ENCODE measurements around the gene DAZ2.
"Not testable (repeated sequence)": the region's sequence is repeated elsewhere in the genome, so short reads cannot be mapped to it uniquely, and the experiment has no call there.

Gene DAZ2, protein sequence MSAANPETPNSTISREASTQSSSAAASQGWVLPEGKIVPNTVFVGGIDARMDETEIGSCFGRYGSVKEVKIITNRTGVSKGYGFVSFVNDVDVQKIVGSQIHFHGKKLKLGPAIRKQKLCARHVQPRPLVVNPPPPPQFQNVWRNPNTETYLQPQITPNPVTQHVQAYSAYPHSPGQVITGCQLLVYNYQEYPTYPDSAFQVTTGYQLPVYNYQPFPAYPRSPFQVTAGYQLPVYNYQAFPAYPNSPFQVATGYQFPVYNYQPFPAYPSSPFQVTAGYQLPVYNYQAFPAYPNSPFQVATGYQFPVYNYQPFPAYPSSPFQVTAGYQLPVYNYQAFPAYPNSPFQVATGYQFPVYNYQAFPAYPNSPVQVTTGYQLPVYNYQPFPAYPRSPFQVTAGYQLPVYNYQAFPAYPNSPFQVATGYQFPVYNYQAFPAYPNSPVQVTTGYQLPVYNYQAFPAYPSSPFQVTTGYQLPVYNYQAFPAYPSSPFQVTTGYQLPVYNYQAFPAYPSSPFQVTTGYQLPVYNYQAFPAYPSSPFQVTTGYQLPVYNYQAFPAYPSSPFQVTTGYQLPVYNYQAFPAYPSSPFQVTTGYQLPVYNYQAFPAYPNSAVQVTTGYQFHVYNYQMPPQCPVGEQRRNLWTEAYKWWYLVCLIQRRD

GRCh38 chrY:23219233-23219632 is at the start of gene DAZ2:
DAZ2 (plus strand) TSS chrY:23219533; CDS start chrY:23219741, 208 bp downstream.
- DNase-seq: not testable (repeated sequence)

- DNase-seq: not testable (repeated sequence)
These were observed 20.4 kb upstream of the DAZ2 start, which contains the start of gene DAZ1 for GRCh38 chrY:23198908-23199307. DAZ1 (minus strand) TSS chrY:23199008; CDS start chrY:23198800, 208 bp downstream.

- not testable (repeated sequence) for DNase-seq
These were observed 11.9 kb upstream of the DAZ2 start for GRCh38 chrY:23207455-23207854.

GRCh38 chrY:23209802-23210495 is 9.4 kb upstream of the DAZ2 start:
- not testable (repeated sequence) for DNase-seq

DNA sequence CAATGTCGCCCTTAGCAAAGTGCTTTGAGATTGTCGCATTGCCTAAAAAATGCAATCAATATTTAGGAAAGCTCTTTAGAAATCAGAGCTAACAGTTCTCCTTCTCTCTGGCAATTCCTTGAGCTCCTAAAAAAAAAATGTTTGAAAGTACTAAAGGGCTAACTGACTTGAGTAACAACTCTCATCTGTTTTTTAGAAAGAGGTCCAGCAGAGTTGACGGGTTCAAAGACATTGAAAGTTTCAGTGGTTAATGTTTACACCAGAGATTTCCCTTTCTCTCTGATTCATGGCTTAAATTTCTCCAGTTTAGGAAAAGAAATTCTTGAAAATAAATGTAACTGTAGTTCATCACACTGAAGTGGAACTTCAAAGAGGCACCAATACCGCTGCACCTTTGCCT is 8.7 kb upstream of the DAZ2 start:
- DNase-seq: not testable (repeated sequence)
